Measurements from ENCODE around the gene HS6ST1. TPM values are rescaled to one million over a fixed set of nuclear protein-coding genes. Genes with fewer than 3 reads are reported as not detected.

HS6ST1 gene
- total and polyA plus RNA-seq, 5 experiments from 2014 or later: 3.2 to 15.2 (median 4.2) TPM

DNA sequence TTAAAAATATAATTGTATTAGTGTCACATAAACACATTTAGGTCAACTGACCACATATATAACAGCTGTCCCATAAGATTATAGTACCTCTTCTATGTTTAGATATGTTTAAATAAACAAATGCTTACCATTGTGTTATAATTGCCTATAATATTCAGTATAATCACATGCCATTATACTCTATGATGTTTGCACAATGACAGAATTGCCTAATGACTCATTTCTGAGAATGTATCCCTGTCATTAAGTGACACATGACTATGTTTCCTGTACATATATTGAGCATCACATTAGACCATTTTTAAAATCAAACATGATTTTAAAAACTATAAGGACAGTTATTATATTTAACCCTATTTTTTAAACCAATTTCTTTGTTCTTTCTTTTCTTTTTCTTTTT lies 89.8 kb downstream of the HS6ST1 start:
- Mint-ChIP-seq H3K9me3 (no peaks in the 10 kb centered on the region), H3K36me3 (no peaks in the 10 kb centered on the region), H3K4me3 (no peak overlapping the region), H3K4me1 (peaks cover 0 to 4% (median 2%) of the 10 kb centered on the region in 4 donors), H3K27me3 (peaks cover 0 to 5% (median 1%) of the 10 kb centered on the region in 5 donors), H3K27ac (no peak overlapping the region)
- no peak for ATAC-seq
- no peak for DNase-seq
- POLR2A ChIA-PET: no interaction called here

DNA sequence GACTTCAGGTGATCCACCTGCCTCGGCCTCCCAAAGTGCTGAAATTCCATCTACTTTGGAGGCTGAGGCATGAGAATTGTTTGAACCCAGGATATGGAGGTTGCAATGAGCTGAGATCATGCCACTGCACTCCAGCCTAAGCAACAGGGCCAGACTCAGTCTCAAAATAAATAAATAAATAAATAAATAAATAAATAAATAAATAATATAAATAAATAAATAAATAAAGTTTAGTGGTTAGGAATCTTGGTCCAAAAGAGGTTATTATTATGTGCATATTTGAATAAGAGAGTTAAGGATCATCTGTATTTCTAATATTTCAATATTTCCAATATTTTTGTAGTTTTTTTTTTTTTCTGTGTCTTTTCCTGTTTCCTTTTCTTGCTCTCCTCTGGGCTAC lies 90.8 kb downstream of the HS6ST1 start:
- H3K27ac Mint-ChIP-seq: no peak overlapping the region
- ATAC-seq (no peak), DNase-seq (no peak)
- H3K9me3 Mint-ChIP-seq: no peaks in the 10 kb centered on the region
- H3K27me3 Mint-ChIP-seq: peaks cover 0 to 5% (median 1%) of the 10 kb centered on the region in 5 donors
- POLR2A ChIA-PET: no interaction called here
- no peaks in the 10 kb centered on the region for H3K36me3 Mint-ChIP-seq
- H3K4me1 Mint-ChIP-seq: no peaks in the 10 kb centered on the region
- H3K4me3 Mint-ChIP-seq: no peak overlapping the region

DNA sequence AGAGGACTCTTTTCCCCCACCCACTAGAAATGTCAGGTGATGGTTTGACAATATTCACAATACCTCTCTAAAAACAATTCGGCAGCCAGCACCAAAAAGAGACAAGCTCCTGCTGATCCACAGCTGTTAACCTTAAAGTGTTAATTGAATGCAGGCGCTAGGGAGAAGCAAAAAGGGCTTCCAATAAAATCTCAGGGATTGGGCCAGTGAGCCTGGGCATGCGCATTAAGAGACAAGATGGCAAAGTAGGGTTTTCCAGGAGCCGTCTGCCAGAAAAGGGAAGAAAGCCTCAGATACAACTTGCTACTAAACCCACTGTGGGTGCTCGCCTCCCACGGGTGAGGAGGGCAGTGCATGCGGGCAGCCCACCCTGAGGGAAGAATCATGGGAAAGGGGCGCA lies 98.8 kb downstream of the HS6ST1 start:
- Mint-ChIP-seq H3K4me1 (peaks cover 0 to 6% (median 4%) of the 10 kb centered on the region in 4 donors), H3K27me3 (peaks cover 0 to 2% (median 1%) of the 10 kb centered on the region in 5 donors), H3K27ac (peak overlapping the region in 2 of 10 donors; percentile 13 to 69), H3K4me3 (no peak overlapping the region), H3K9me3 (no peaks in the 10 kb centered on the region), H3K36me3 (no peaks in the 10 kb centered on the region)
- DNase-seq (no peak), ATAC-seq (no peak)
- POLR2A ChIA-PET: no interaction called here

DNA sequence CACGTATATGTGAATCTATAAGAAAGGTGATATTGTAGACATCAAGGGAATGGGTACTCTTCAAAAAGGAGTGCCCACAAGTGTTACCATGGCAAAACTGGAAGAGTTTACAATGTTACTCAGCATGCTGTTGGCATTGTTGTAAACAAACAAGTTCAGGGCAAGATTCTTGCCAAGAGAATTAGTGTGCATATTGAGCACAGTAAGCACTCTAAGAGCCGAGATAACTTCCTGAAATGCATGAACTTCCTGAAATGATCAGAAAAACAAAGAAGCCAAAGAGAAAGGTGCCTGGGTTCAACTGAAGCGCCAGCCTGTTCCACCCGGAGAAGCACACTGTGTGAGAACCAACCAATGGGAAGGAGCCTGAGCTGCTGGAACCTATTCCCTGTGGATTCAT lies 101.0 kb downstream of the HS6ST1 start:
- no peak overlapping the region for H3K27ac Mint-ChIP-seq
- peaks cover 0 to 2% (median 1%) of the 10 kb centered on the region in 5 donors for H3K27me3 Mint-ChIP-seq
- no peaks in the 10 kb centered on the region for H3K36me3 Mint-ChIP-seq
- ATAC-seq: no peak
- H3K4me3 Mint-ChIP-seq: peak overlapping the region in 1 of 10 donors; percentile 33
- DNase-seq: no peak
- POLR2A ChIA-PET: no interaction called here
- H3K9me3 Mint-ChIP-seq: no peaks in the 10 kb centered on the region
- H3K4me1 Mint-ChIP-seq: peaks cover 0 to 6% (median 4%) of the 10 kb centered on the region in 4 donors

DNA sequence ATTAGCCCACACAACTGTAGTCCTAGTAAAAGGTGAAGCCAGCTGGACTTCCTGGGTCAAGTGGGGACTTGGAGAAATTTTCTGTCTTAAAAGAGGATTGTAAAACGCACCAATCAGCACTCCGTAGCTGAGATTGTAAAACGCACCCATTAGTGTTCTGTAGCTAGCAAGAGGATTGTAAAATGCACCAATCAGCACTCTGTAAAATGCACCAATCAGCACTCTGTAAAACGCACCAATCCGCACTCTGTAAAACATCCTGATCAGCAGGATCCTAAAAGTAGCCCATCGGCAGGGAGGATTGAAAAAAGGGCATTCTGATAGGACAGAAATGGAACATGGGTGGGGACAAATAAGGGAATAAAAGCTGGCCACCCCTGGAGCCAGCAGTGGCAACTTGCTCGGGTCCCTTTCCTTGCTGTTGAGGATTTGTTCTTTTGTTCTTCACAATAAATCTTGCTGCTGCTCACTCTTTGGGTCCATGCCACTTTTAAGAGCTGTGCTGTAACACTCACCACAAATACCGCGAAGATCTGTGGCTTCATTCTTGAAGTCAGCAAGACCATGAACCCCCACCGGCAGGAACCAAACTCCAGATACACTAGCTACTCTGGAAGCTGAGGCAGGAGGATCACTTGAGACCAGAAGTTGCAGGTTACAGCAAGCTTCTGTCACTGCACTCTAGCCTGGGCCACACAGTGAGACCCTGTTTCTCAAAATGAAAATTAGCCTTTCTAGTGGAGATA lies 102.6 kb downstream of the HS6ST1 start:
- no peaks in the 10 kb centered on the region for H3K9me3 Mint-ChIP-seq
- no peaks in the 10 kb centered on the region for H3K36me3 Mint-ChIP-seq
- H3K4me3 Mint-ChIP-seq: no peak overlapping the region
- H3K27me3 Mint-ChIP-seq: peaks cover 0 to 2% (median 1%) of the 10 kb centered on the region in 5 donors
- peaks cover 0 to 6% (median 4%) of the 10 kb centered on the region in 4 donors for H3K4me1 Mint-ChIP-seq
- DNase-seq (peak in 1 of 10 donors; percentile 51), ATAC-seq (peak in 1 of 2 donors; percentile 97)
- POLR2A ChIA-PET: no interaction called here
- H3K27ac Mint-ChIP-seq: no peak overlapping the region

Other genes starting within 250 kb of the HS6ST1 start
- gene UGGT1, start 227.7 kb downstream of the HS6ST1 start, total RNA-seq: 10 to 100 TPM; 44.4 to 52.0 TPM
- gene UGGT1, start 227.7 kb downstream of the HS6ST1 start, polyA plus RNA-seq: 10 to 100 TPM in 2 of 3 donors, 1 to 10 TPM in 1; 9.6 to 14.9 (median 10.0) TPM

Data from naive thymus-derived CD8-positive, alpha-beta T cell (primary cell).